ENCODE results near the gene TMPRSS13. TPM values are rescaled to one million over a fixed set of nuclear protein-coding genes. Genes with fewer than 3 reads are reported as not detected.

TMPRSS13 gene
- total RNA-seq, 3 donors from 2014 or later, result 0.32 to 1.9 (median 0.72) TPM

GRCh38 chr11:117925198-117925925 is 3.8 kb downstream of the TMPRSS13 start:
- intact Hi-C loops (cut with DNase I, micrococcal nuclease), result no loop called here
- ATAC-seq (no peak), DNase-seq (no peak)
- Histone ChIP-seq H3K4me3 (no peak overlapping the region), H3K9me3 (no peaks in the 10 kb centered on the region), H3K36me3 (ENCODE audit: low read depth) (no peaks in the 10 kb centered on the region), H3K4me1 (ENCODE audit: low read depth) (peaks cover 4% of the 10 kb centered on the region)
- TF ChIP-seq CTCF (IDR thresholded peaks at IDR 0.05), result no peak

- no peak for ATAC-seq
Observed at GRCh38 chr11:117924631-117925170, 4.5 kb downstream of the TMPRSS13 start.

GRCh38 chr11:117923773-117924172 is 5.4 kb downstream of the TMPRSS13 start:
- no peaks in the 10 kb centered on the region for H3K36me3 ChIP-seq (ENCODE audit: low read depth)
- no peak for TF ChIP-seq CTCF (IDR thresholded peaks at IDR 0.05)
- DNase-seq (no peak), ATAC-seq (no peak)
- H3K9me3 ChIP-seq, result no peaks in the 10 kb centered on the region
- H3K4me3 ChIP-seq, result no peak overlapping the region
- no peaks in the 10 kb centered on the region for H3K4me1 ChIP-seq (ENCODE audit: low read depth)
- intact Hi-C loops (cut with DNase I, micrococcal nuclease), result no loop called here

More at GRCh38 chr11:117924631-117925170, 4.5 kb downstream of the TMPRSS13 start:
- no peak for DNase-seq
- no peak overlapping the region for H3K4me3 ChIP-seq
- intact Hi-C loops (cut with DNase I, micrococcal nuclease), result no loop called here
- H3K4me1 ChIP-seq (ENCODE audit: low read depth), result peaks cover 4% of the 10 kb centered on the region
- H3K9me3 ChIP-seq, result no peaks in the 10 kb centered on the region
- TF ChIP-seq CTCF (IDR thresholded peaks at IDR 0.05), result no peak
- H3K36me3 ChIP-seq (ENCODE audit: low read depth), result no peaks in the 10 kb centered on the region

- H3K9me3 ChIP-seq, result no peaks in the 10 kb centered on the region
- intact Hi-C loops (cut with DNase I, micrococcal nuclease), result no loop called here
- H3K4me3 ChIP-seq, result no peak overlapping the region
- no peaks in the 10 kb centered on the region for H3K4me1 ChIP-seq (ENCODE audit: low read depth)
- DNase-seq (no peak), ATAC-seq (no peak)
- no peak for TF ChIP-seq CTCF (IDR thresholded peaks at IDR 0.05)
- no peaks in the 10 kb centered on the region for H3K36me3 ChIP-seq (ENCODE audit: low read depth)
Observed at GRCh38 chr11:117923275-117923674, 5.9 kb downstream of the TMPRSS13 start.

- H3K9me3 ChIP-seq, result no peaks in the 10 kb centered on the region
- no peak for DNase-seq
- no peak overlapping the region for H3K4me3 ChIP-seq
- H3K4me1 ChIP-seq (ENCODE audit: low read depth), result no peaks in the 10 kb centered on the region
- TF ChIP-seq CTCF (IDR thresholded peaks at IDR 0.05), result no peak
- ATAC-seq, result no peak
- no peaks in the 10 kb centered on the region for H3K36me3 ChIP-seq (ENCODE audit: low read depth)
- intact Hi-C loops (cut with DNase I, micrococcal nuclease), result no loop called here
Observed at GRCh38 chr11:117921893-117922292, 7.3 kb downstream of the TMPRSS13 start.

Data from mucosa of descending colon (tissue), 3 donors.